ENCODE measurements around the gene TKTL1.
"Not testable (repeated sequence)": the region's sequence is repeated elsewhere in the genome, so short reads cannot be mapped to it uniquely, and the experiment has no call there.

TKTL1 gene

GRCh38 chrX:154296731-154297130, 1.1 kb downstream of the TKTL1 start:
- no peaks in the 10 kb centered on the region for H3K9me3 ChIP-seq (ENCODE audit: control insufficient read depth, low read length)
- no peaks in the 10 kb centered on the region for H3K4me1 ChIP-seq (ENCODE audit: control insufficient read depth, insufficient read depth, low read length)
- H3K4me3 ChIP-seq (ENCODE audit: low read length): no peak overlapping the region
- peaks cover 9% of the 10 kb centered on the region for H3K27me3 ChIP-seq (replicated peaks; ENCODE audit: control insufficient read depth, insufficient read depth, low read length)
- H3K36me3 ChIP-seq (ENCODE audit: control insufficient read depth, insufficient read depth, low read length, severe bottlenecking): no peaks in the 10 kb centered on the region
- no peak overlapping the region for H3K9ac ChIP-seq (ENCODE audit: low read length)
- DNase-seq (ENCODE audit: low read depth): no peak

GRCh38 chrX:154298312-154298711, 2.7 kb downstream of the TKTL1 start:
- no peaks in the 10 kb centered on the region for H3K4me1 ChIP-seq (ENCODE audit: control insufficient read depth, insufficient read depth, low read length)
- no peaks in the 10 kb centered on the region for H3K9me3 ChIP-seq (ENCODE audit: control insufficient read depth, low read length)
- DNase-seq (ENCODE audit: low read depth): no peak
- H3K36me3 ChIP-seq (ENCODE audit: control insufficient read depth, insufficient read depth, low read length, severe bottlenecking): no peaks in the 10 kb centered on the region
- no peak overlapping the region for H3K4me3 ChIP-seq (ENCODE audit: low read length)
- H3K27me3 ChIP-seq (replicated peaks; ENCODE audit: control insufficient read depth, insufficient read depth, low read length): peaks cover 9% of the 10 kb centered on the region
- no peak overlapping the region for H3K9ac ChIP-seq (ENCODE audit: low read length)

GRCh38 chrX:154300816-154301215, 5.2 kb downstream of the TKTL1 start:
- Histone ChIP-seq H3K4me3 (ENCODE audit: low read length) (no peak overlapping the region), H3K9ac (ENCODE audit: low read length) (no peak overlapping the region), H3K9me3 (ENCODE audit: control insufficient read depth, low read length) (no peaks in the 10 kb centered on the region), H3K27me3 (replicated peaks; ENCODE audit: control insufficient read depth, insufficient read depth, low read length) (peaks cover 28% of the 10 kb centered on the region), H3K36me3 (ENCODE audit: control insufficient read depth, insufficient read depth, low read length, severe bottlenecking) (no peaks in the 10 kb centered on the region), H3K4me1 (ENCODE audit: control insufficient read depth, insufficient read depth, low read length) (no peaks in the 10 kb centered on the region)
- DNase-seq (ENCODE audit: low read depth): no peak

- H3K27me3 ChIP-seq (replicated peaks; ENCODE audit: control insufficient read depth, insufficient read depth, low read length): peaks cover 29% of the 10 kb centered on the region
- H3K4me3 ChIP-seq (ENCODE audit: low read length); H3K4me1 ChIP-seq (ENCODE audit: control insufficient read depth, insufficient read depth, low read length); DNase-seq (ENCODE audit: low read depth); H3K9ac ChIP-seq (ENCODE audit: low read length); H3K36me3 ChIP-seq (ENCODE audit: control insufficient read depth, insufficient read depth, low read length, severe bottlenecking); H3K9me3 ChIP-seq (ENCODE audit: control insufficient read depth, low read length): not testable (repeated sequence)
Observed at GRCh38 chrX:154302998-154303397, 7.4 kb downstream of the TKTL1 start.

GRCh38 chrX:154303476-154303875, 7.9 kb downstream of the TKTL1 start:
- Histone ChIP-seq H3K27me3 (replicated peaks; ENCODE audit: control insufficient read depth, insufficient read depth, low read length) (peaks cover 26% of the 10 kb centered on the region), H3K36me3 (ENCODE audit: control insufficient read depth, insufficient read depth, low read length, severe bottlenecking) (no peaks in the 10 kb centered on the region), H3K4me1 (ENCODE audit: control insufficient read depth, insufficient read depth, low read length) (peaks cover 8% of the 10 kb centered on the region), H3K9ac (ENCODE audit: low read length) (no peak overlapping the region), H3K9me3 (ENCODE audit: control insufficient read depth, low read length) (no peaks in the 10 kb centered on the region), H3K4me3 (ENCODE audit: low read length) (no peak overlapping the region)
- no peak for DNase-seq (ENCODE audit: low read depth)

GRCh38 chrX:154304846-154305245, 9.3 kb downstream of the TKTL1 start:
- Histone ChIP-seq H3K9ac (ENCODE audit: low read length) (no peak overlapping the region), H3K4me3 (ENCODE audit: low read length) (no peak overlapping the region), H3K27me3 (replicated peaks; ENCODE audit: control insufficient read depth, insufficient read depth, low read length) (peaks cover 26% of the 10 kb centered on the region), H3K9me3 (ENCODE audit: control insufficient read depth, low read length) (no peaks in the 10 kb centered on the region), H3K36me3 (ENCODE audit: control insufficient read depth, insufficient read depth, low read length, severe bottlenecking) (no peaks in the 10 kb centered on the region), H3K4me1 (ENCODE audit: control insufficient read depth, insufficient read depth, low read length) (peaks cover 8% of the 10 kb centered on the region)
- no peak for DNase-seq (ENCODE audit: low read depth)

- Histone ChIP-seq H3K4me1 (ENCODE audit: control insufficient read depth, insufficient read depth, low read length) (peaks cover 8% of the 10 kb centered on the region), H3K9me3 (ENCODE audit: control insufficient read depth, low read length) (no peaks in the 10 kb centered on the region), H3K9ac (ENCODE audit: low read length) (no peak overlapping the region), H3K27me3 (replicated peaks; ENCODE audit: control insufficient read depth, insufficient read depth, low read length) (peaks cover 26% of the 10 kb centered on the region), H3K4me3 (ENCODE audit: low read length) (no peak overlapping the region), H3K36me3 (ENCODE audit: control insufficient read depth, insufficient read depth, low read length, severe bottlenecking) (no peaks in the 10 kb centered on the region)
- DNase-seq (ENCODE audit: low read depth): no peak
Observed at GRCh38 chrX:154305541-154306205, 10.1 kb downstream of the TKTL1 start.

GRCh38 chrX:154307202-154307601, 11.6 kb downstream of the TKTL1 start:
- peak; percentile 13 for DNase-seq (ENCODE audit: low read depth)
- H3K36me3 ChIP-seq (ENCODE audit: control insufficient read depth, insufficient read depth, low read length, severe bottlenecking): no peaks in the 10 kb centered on the region
- peaks cover 8% of the 10 kb centered on the region for H3K4me1 ChIP-seq (ENCODE audit: control insufficient read depth, insufficient read depth, low read length)
- no peaks in the 10 kb centered on the region for H3K9me3 ChIP-seq (ENCODE audit: control insufficient read depth, low read length)
- no peak overlapping the region for H3K4me3 ChIP-seq (ENCODE audit: low read length)
- H3K27me3 ChIP-seq (replicated peaks; ENCODE audit: control insufficient read depth, insufficient read depth, low read length): peaks cover 41% of the 10 kb centered on the region
- no peak overlapping the region for H3K9ac ChIP-seq (ENCODE audit: low read length)

GRCh38 chrX:154308108-154308946, 12.7 kb downstream of the TKTL1 start:
- Histone ChIP-seq H3K4me1 (ENCODE audit: control insufficient read depth, insufficient read depth, low read length) (peaks cover 8% of the 10 kb centered on the region), H3K9ac (ENCODE audit: low read length) (no peak overlapping the region), H3K9me3 (ENCODE audit: control insufficient read depth, low read length) (no peaks in the 10 kb centered on the region), H3K4me3 (ENCODE audit: low read length) (no peak overlapping the region), H3K36me3 (ENCODE audit: control insufficient read depth, insufficient read depth, low read length, severe bottlenecking) (no peaks in the 10 kb centered on the region), H3K27me3 (replicated peaks; ENCODE audit: control insufficient read depth, insufficient read depth, low read length) (peaks cover 49% of the 10 kb centered on the region)
- DNase-seq (ENCODE audit: low read depth): peak; percentile 60

GRCh38 chrX:154309041-154309775, 13.6 kb downstream of the TKTL1 start:
- H3K9me3 ChIP-seq (ENCODE audit: control insufficient read depth, low read length): no peaks in the 10 kb centered on the region
- peaks cover 43% of the 10 kb centered on the region for H3K27me3 ChIP-seq (replicated peaks; ENCODE audit: control insufficient read depth, insufficient read depth, low read length)
- no peak overlapping the region for H3K9ac ChIP-seq (ENCODE audit: low read length)
- H3K36me3 ChIP-seq (ENCODE audit: control insufficient read depth, insufficient read depth, low read length, severe bottlenecking): no peaks in the 10 kb centered on the region
- no peak overlapping the region for H3K4me3 ChIP-seq (ENCODE audit: low read length)
- peaks cover 8% of the 10 kb centered on the region for H3K4me1 ChIP-seq (ENCODE audit: control insufficient read depth, insufficient read depth, low read length)
- no peak for DNase-seq (ENCODE audit: low read depth)
